ENCODE results near the gene ADGRE3. TPM values are rescaled to one million over a fixed set of nuclear protein-coding genes. Genes with fewer than 3 reads are reported as not detected.
"Not testable (repeated sequence)": the region's sequence is repeated elsewhere in the genome, so short reads cannot be mapped to it uniquely, and the experiment has no call there.

Gene ADGRE3
- total RNA-seq, 4 donors from 2014 or later: not detected

- 66 to 80% methylated on average over 3 to 4 of the region's 4 CpGs for WGBS, 2 donors (ENCODE audit: low coverage in 1 of 2)
- Histone ChIP-seq H3K9me3 (no peaks in the 10 kb centered on the region), H3K36me3 (no peaks in the 10 kb centered on the region), H3K27me3 (no peaks in the 10 kb centered on the region), H3K27ac (no peak overlapping the region), H3K4me3 (no peak overlapping the region), H3K4me1 (no peaks in the 10 kb centered on the region)
- intact Hi-C loops (cut with DNase I; ENCODE audit: low total_unique reads): no loop called here
- in situ Hi-C loops (cut with MboI; ENCODE audit: low pct_ligation_motif_present in 1 of 4, low pct_unique_long_range_greater_than_20kb in 1 of 4, low sequenced_read_pairs in 3 of 4): no loop called here
- TF ChIP-seq EP300 (IDR thresholded peaks at IDR 0.05; ENCODE audit: low read depth) (no peak), CTCF (IDR thresholded peaks at IDR 0.05) (no peak), POLR2AphosphoS5 (IDR thresholded peaks at IDR 0.05) (no peak), POLR2A (IDR thresholded peaks at IDR 0.05) (no peak)
- DNase-seq: no peak
Observed at GRCh38 chr19:14611051-14611450, 63.6 kb downstream of the ADGRE3 start.

GRCh38 chr19:14606627-14607026 is 68.0 kb downstream of the ADGRE3 start:
- no peaks in the 10 kb centered on the region for H3K4me1 ChIP-seq
- H3K4me3 ChIP-seq: no peak overlapping the region
- DNase-seq: no peak
- no peak for TF ChIP-seq POLR2A (IDR thresholded peaks at IDR 0.05)
- no peak for TF ChIP-seq EP300 (IDR thresholded peaks at IDR 0.05; ENCODE audit: low read depth)
- no peak for TF ChIP-seq POLR2AphosphoS5 (IDR thresholded peaks at IDR 0.05)
- H3K36me3 ChIP-seq: no peaks in the 10 kb centered on the region
- in situ Hi-C loops (cut with MboI; ENCODE audit: low pct_ligation_motif_present in 1 of 4, low pct_unique_long_range_greater_than_20kb in 1 of 4, low sequenced_read_pairs in 3 of 4): no loop called here
- intact Hi-C loops (cut with DNase I; ENCODE audit: low total_unique reads): no loop called here
- H3K27ac ChIP-seq: no peak overlapping the region
- H3K27me3 ChIP-seq: no peaks in the 10 kb centered on the region
- no peaks in the 10 kb centered on the region for H3K9me3 ChIP-seq
- WGBS, 2 donors (ENCODE audit: low coverage in 1 of 2): 55 to 77% methylated on average over 4 to 9 of the region's 9 CpGs

- no peak overlapping the region for H3K4me3 ChIP-seq
- H3K9me3 ChIP-seq: no peaks in the 10 kb centered on the region
- H3K27ac ChIP-seq: no peak overlapping the region
- intact Hi-C loops (cut with DNase I; ENCODE audit: low total_unique reads): no loop called here
- no peaks in the 10 kb centered on the region for H3K36me3 ChIP-seq
- WGBS, 2 donors (ENCODE audit: low coverage in 1 of 2): 77 to 94% methylated on average over 2 of the region's 2 CpGs
- no peaks in the 10 kb centered on the region for H3K4me1 ChIP-seq
- TF ChIP-seq POLR2A (IDR thresholded peaks at IDR 0.05): no peak
- in situ Hi-C loops (cut with MboI; ENCODE audit: low pct_ligation_motif_present in 1 of 4, low pct_unique_long_range_greater_than_20kb in 1 of 4, low sequenced_read_pairs in 3 of 4): no loop called here
- no peaks in the 10 kb centered on the region for H3K27me3 ChIP-seq
- no peak for DNase-seq
Observed at GRCh38 chr19:14603990-14604387, 70.7 kb downstream of the ADGRE3 start.

- H3K9me3 ChIP-seq: no peaks in the 10 kb centered on the region
- no peaks in the 10 kb centered on the region for H3K4me1 ChIP-seq
- DNase-seq: no peak
- H3K27ac ChIP-seq: no peak overlapping the region
- H3K27me3 ChIP-seq: no peaks in the 10 kb centered on the region
- 86% methylated on average over 8 of the region's 8 CpGs; no CpG with 5 or more reads in 1 of the 2 donors for WGBS, 2 donors (ENCODE audit: low coverage in 1 of 2)
- H3K4me3 ChIP-seq: no peak overlapping the region
- in situ Hi-C loops (cut with MboI; ENCODE audit: low pct_ligation_motif_present in 1 of 4, low pct_unique_long_range_greater_than_20kb in 1 of 4, low sequenced_read_pairs in 3 of 4) (no loop called here), intact Hi-C loops (cut with DNase I; ENCODE audit: low total_unique reads) (no loop called here)
- TF ChIP-seq CTCF (IDR thresholded peaks at IDR 0.05) (no peak), POLR2AphosphoS5 (IDR thresholded peaks at IDR 0.05) (no peak), POLR2A (IDR thresholded peaks at IDR 0.05) (no peak), EP300 (IDR thresholded peaks at IDR 0.05; ENCODE audit: low read depth) (no peak)
- no peaks in the 10 kb centered on the region for H3K36me3 ChIP-seq
Observed at GRCh38 chr19:14599548-14600147, 75.0 kb downstream of the ADGRE3 start.

- Histone ChIP-seq H3K36me3 (no peaks in the 10 kb centered on the region), H3K27me3 (no peaks in the 10 kb centered on the region), H3K4me3 (no peak overlapping the region), H3K4me1 (no peaks in the 10 kb centered on the region), H3K9me3 (no peaks in the 10 kb centered on the region), H3K27ac (no peak overlapping the region)
- no peak for TF ChIP-seq CTCF (IDR thresholded peaks at IDR 0.05)
- intact Hi-C loops (cut with DNase I; ENCODE audit: low total_unique reads) (no loop called here), in situ Hi-C loops (cut with MboI; ENCODE audit: low pct_ligation_motif_present in 1 of 4, low pct_unique_long_range_greater_than_20kb in 1 of 4, low sequenced_read_pairs in 3 of 4) (no loop called here)
- 93 to 98% methylated on average over 3 of the region's 3 CpGs for WGBS, 2 donors (ENCODE audit: low coverage in 1 of 2)
- DNase-seq: no peak
Observed at GRCh38 chr19:14595558-14595957, 79.1 kb downstream of the ADGRE3 start.

- H3K27ac ChIP-seq; H3K4me1 ChIP-seq; H3K36me3 ChIP-seq; H3K27me3 ChIP-seq; in situ Hi-C loops (cut with MboI; ENCODE audit: low pct_ligation_motif_present in 1 of 4, low pct_unique_long_range_greater_than_20kb in 1 of 4, low sequenced_read_pairs in 3 of 4); H3K4me3 ChIP-seq; H3K9me3 ChIP-seq; intact Hi-C loops (cut with DNase I; ENCODE audit: low total_unique reads); DNase-seq: not testable (repeated sequence)
- WGBS, 2 donors (ENCODE audit: low coverage in 1 of 2): no CpG with 5 or more reads among the region's 4 CpGs
Observed at GRCh38 chr19:14589433-14589832, 85.2 kb downstream of the ADGRE3 start.

- WGBS, 2 donors (ENCODE audit: low coverage in 1 of 2): 50 to 57% methylated on average over 1 to 3 of the region's 3 CpGs
- H3K9me3 ChIP-seq; DNase-seq; H3K36me3 ChIP-seq; H3K4me3 ChIP-seq; H3K4me1 ChIP-seq; H3K27ac ChIP-seq; H3K27me3 ChIP-seq; in situ Hi-C loops (cut with MboI; ENCODE audit: low pct_ligation_motif_present in 1 of 4, low pct_unique_long_range_greater_than_20kb in 1 of 4, low sequenced_read_pairs in 3 of 4); intact Hi-C loops (cut with DNase I; ENCODE audit: low total_unique reads): not testable (repeated sequence)
Observed at GRCh38 chr19:14585187-14585586, 89.5 kb downstream of the ADGRE3 start.

- intact Hi-C loops (cut with DNase I; ENCODE audit: low total_unique reads); H3K27ac ChIP-seq; DNase-seq; H3K9me3 ChIP-seq; H3K4me1 ChIP-seq; H3K27me3 ChIP-seq; in situ Hi-C loops (cut with MboI; ENCODE audit: low pct_ligation_motif_present in 1 of 4, low pct_unique_long_range_greater_than_20kb in 1 of 4, low sequenced_read_pairs in 3 of 4); H3K4me3 ChIP-seq; H3K36me3 ChIP-seq: not testable (repeated sequence)
- 78% methylated on average over 5 of the region's 5 CpGs; no CpG with 5 or more reads in 1 of the 2 donors for WGBS, 2 donors (ENCODE audit: low coverage in 1 of 2)
Observed at GRCh38 chr19:14584372-14584771, 90.3 kb downstream of the ADGRE3 start.

Measured in transverse colon (tissue), 4 donors.